Thyroid gland (tissue), 4 donors: ENCODE measurements around the gene COL23A1.

Experiments used
- CTCF ChIP-seq, 6 experiments: fragments of 200-600 bp in 3 of 6; fragments of 450-650 bp in 3 of 6; sonication (generic) in 3 of 6; IDR thresholded peaks; one replicate each; pipeline ENCODE4 v1.5.1; 2016 to 2019; ENCODE audit warnings: antibody characterized with exemption in 6 of 6, mild to moderate bottlenecking in 2 of 6, inconsistent platforms in 1 of 6, moderate library complexity in 1 of 6
- POLR2A ChIP-seq, 2 donors: fragments of 450-650 bp; IDR thresholded peaks; one replicate each; pipeline ENCODE4 v1.6.1; 2017; ENCODE audit warnings: antibody characterized with exemption in 2 of 2, mild to moderate bottlenecking in 2 of 2, moderate library complexity in 1 of 2

- no peak for TF ChIP-seq CTCF (IDR thresholded peaks at IDR 0.05)
- no peak for TF ChIP-seq POLR2A (IDR thresholded peaks at IDR 0.05)
Observed at GRCh38 chr5:178199581-178200434, 390.4 kb downstream of the COL23A1 start.
